ENCODE data around the gene ARHGAP42. TPM values are rescaled to one million over a fixed set of nuclear protein-coding genes. Genes with fewer than 3 reads are reported as not detected.

Gene ARHGAP42
- total RNA-seq, 3 donors from 2014 or later, result 14.6 to 26.7 (median 26.2) TPM

DNA sequence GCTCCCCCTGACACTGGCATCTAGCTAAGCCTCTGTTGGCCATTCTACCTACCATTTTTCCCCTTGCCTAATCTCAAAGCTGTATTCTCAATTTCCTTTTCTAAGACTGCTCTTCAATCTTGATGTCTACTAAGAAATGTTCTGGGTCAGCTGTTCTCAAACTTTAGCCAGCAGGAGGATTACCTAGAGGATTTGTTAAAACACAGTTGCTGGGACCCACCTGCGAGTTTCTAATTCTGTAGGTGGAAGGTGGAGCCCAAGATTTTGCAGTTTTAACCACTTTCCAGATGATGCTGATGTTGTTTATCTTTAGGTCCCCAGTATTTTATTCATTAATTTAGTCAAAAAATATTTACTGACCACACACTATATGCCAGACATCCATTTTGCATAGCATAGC, 9.3 kb upstream of the ARHGAP42 start:
- no peaks in the 10 kb centered on the region for H3K27me3 ChIP-seq
- no peaks in the 10 kb centered on the region for H3K4me1 ChIP-seq
- TF ChIP-seq, protein P1, sequence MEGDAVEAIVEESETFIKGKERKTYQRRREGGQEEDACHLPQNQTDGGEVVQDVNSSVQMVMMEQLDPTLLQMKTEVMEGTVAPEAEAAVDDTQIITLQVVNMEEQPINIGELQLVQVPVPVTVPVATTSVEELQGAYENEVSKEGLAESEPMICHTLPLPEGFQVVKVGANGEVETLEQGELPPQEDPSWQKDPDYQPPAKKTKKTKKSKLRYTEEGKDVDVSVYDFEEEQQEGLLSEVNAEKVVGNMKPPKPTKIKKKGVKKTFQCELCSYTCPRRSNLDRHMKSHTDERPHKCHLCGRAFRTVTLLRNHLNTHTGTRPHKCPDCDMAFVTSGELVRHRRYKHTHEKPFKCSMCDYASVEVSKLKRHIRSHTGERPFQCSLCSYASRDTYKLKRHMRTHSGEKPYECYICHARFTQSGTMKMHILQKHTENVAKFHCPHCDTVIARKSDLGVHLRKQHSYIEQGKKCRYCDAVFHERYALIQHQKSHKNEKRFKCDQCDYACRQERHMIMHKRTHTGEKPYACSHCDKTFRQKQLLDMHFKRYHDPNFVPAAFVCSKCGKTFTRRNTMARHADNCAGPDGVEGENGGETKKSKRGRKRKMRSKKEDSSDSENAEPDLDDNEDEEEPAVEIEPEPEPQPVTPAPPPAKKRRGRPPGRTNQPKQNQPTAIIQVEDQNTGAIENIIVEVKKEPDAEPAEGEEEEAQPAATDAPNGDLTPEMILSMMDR (IDR thresholded peaks at IDR 0.05), result no peak
- TF ChIP-seq POLR2A (IDR thresholded peaks at IDR 0.05) (no peak), POLR2AphosphoS5 (IDR thresholded peaks at IDR 0.05) (no peak)
- H3K36me3 ChIP-seq, result no peaks in the 10 kb centered on the region
- H3K4me3 ChIP-seq, result no peak overlapping the region
- no peak for DNase-seq (ENCODE audit: low spot score in 2 of 2)
- H3K27ac ChIP-seq, result no peak overlapping the region
- intact Hi-C loops (cut with DNase I; ENCODE audit: low total_unique reads), result no loop called here
- no peaks in the 10 kb centered on the region for H3K9me3 ChIP-seq

DNA sequence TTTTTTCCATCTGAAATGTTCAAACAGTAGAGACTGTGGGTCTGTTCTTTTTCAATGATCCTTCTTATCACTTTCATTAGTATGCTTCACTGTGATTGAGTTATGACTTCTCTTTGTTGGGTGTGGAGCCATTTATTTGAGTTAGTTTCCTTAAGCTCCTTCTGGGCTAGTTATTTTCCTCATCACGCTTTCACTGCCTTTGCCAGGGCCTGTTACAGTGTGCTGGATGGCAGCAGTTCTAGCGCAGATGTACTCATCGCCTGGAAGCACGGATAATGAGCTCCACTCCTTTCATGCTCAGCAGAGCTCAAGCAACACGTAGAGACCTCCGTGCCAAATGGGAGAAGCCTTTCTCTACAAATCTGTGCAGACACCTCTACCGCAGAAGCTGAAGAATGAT, 7.0 kb upstream of the ARHGAP42 start:
- no peak for DNase-seq (ENCODE audit: low spot score in 2 of 2)
- Histone ChIP-seq H3K4me1 (peaks cover 0 to 3% of the 10 kb centered on the region in 2 donors), H3K9me3 (no peaks in the 10 kb centered on the region), H3K4me3 (no peak overlapping the region), H3K27ac (no peak overlapping the region), H3K36me3 (no peaks in the 10 kb centered on the region), H3K27me3 (no peaks in the 10 kb centered on the region)
- intact Hi-C loops (cut with DNase I; ENCODE audit: low total_unique reads), result no loop called here
- TF ChIP-seq POLR2AphosphoS5 (IDR thresholded peaks at IDR 0.05), result no peak
- TF ChIP-seq, protein P1 (IDR thresholded peaks at IDR 0.05), result no peak
- no peak for TF ChIP-seq POLR2A (IDR thresholded peaks at IDR 0.05)

DNA sequence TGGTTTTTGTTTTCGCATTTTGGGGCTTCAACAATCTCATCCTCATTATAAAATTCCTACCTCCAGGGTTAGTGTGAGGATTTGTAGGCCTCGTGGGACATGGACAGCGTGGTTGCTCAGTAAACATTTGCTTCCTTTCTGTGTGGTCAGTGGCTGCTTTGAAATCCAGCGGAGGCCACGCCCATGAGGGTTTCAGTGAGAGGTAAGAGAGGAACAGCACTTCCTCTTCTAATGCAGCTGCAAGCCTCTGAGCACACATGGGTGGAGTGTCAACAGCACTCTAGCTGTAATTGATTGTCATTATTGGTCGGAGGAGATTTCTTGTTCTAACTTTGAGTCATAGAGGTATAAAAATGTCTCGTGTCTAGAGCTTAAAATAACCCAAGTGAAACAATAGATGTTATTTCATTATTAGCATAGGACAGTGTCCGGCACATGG, 6.0 kb upstream of the ARHGAP42 start:
- H3K27ac ChIP-seq, result no peak overlapping the region
- no peaks in the 10 kb centered on the region for H3K9me3 ChIP-seq
- TF ChIP-seq, protein P1 (IDR thresholded peaks at IDR 0.05), result no peak
- TF ChIP-seq POLR2A (IDR thresholded peaks at IDR 0.05), result no peak
- TF ChIP-seq POLR2AphosphoS5 (IDR thresholded peaks at IDR 0.05), result no peak
- no peak overlapping the region for H3K4me3 ChIP-seq
- H3K27me3 ChIP-seq, result no peaks in the 10 kb centered on the region
- intact Hi-C loops (cut with DNase I; ENCODE audit: low total_unique reads), result no loop called here
- peaks cover 0 to 3% of the 10 kb centered on the region in 2 donors for H3K4me1 ChIP-seq
- DNase-seq (ENCODE audit: low spot score in 2 of 2), result peak; percentile 67 to 75
- no peaks in the 10 kb centered on the region for H3K36me3 ChIP-seq

DNA sequence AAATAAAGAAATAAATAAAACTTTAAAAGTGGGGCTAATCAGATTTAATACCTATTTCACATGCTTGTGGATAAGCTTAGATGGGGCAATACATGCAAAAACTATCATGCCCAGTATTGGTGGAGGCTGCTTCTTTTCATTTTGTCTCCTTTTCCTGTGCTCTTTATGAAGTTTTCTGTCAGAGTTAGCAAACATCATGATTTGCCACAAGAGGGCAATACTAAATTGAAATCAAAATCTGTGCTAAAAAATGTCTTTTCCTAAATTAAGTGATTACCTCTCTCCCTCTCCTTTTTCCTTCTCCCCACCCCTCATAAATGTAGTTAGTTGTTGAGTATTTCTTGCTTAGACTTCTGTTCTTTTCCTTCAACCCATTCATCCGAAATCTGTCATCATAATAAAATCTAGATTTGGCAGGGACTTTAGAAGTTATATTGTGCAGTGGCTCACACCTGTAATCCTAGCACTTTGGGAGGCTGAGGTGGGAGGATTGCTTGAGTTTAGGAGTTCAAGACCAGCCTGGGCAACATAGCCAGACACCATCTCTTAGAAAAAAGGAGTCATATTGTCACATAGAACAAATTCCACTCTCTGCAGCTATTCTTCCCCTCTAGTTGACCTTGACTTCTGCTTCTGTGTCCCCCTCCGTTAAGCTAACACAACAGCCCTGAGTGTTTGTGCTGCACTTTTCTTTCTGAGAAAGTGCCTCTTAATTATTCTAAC, 4.7 kb upstream of the ARHGAP42 start:
- H3K27ac ChIP-seq, result no peak overlapping the region
- no peaks in the 10 kb centered on the region for H3K27me3 ChIP-seq
- no peaks in the 10 kb centered on the region for H3K9me3 ChIP-seq
- TF ChIP-seq POLR2AphosphoS5 (IDR thresholded peaks at IDR 0.05), result no peak
- TF ChIP-seq POLR2A (IDR thresholded peaks at IDR 0.05), result no peak
- TF ChIP-seq, protein P1 (IDR thresholded peaks at IDR 0.05), result peak in 2 of 3 donors; percentile 25 to 46
- intact Hi-C loops (cut with DNase I; ENCODE audit: low total_unique reads), result no loop called here
- no peaks in the 10 kb centered on the region for H3K36me3 ChIP-seq
- no peak for DNase-seq (ENCODE audit: low spot score in 2 of 2)
- no peak overlapping the region for H3K4me3 ChIP-seq
- peaks cover 0 to 3% of the 10 kb centered on the region in 2 donors for H3K4me1 ChIP-seq

DNA sequence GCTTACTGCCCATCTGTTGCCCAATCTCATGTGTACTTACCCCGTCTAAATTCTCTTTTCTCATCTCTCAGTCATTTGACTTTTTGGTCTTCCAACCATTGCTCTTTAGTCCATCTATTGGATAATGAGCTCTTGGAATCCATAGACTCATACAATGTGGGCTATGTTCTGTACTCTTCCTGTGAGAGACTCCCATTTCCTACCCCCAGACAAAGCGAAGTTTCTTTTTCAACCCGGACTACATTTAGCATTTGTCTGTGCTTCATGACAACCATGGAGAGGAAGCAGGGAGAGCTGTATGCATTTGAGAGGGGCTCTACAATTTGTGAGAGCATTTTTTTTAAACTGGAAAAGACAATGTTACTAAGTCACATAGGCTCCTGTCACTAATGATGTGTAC, 4.0 kb upstream of the ARHGAP42 start:
- no peaks in the 10 kb centered on the region for H3K27me3 ChIP-seq
- no peak for DNase-seq (ENCODE audit: low spot score in 2 of 2)
- no peaks in the 10 kb centered on the region for H3K36me3 ChIP-seq
- no peak overlapping the region for H3K27ac ChIP-seq
- peaks cover 0 to 3% of the 10 kb centered on the region in 2 donors for H3K4me1 ChIP-seq
- no peaks in the 10 kb centered on the region for H3K9me3 ChIP-seq
- no peak overlapping the region for H3K4me3 ChIP-seq
- TF ChIP-seq, protein P1 (IDR thresholded peaks at IDR 0.05), result no peak
- TF ChIP-seq POLR2A (IDR thresholded peaks at IDR 0.05) (no peak), POLR2AphosphoS5 (IDR thresholded peaks at IDR 0.05) (no peak)
- intact Hi-C loops (cut with DNase I; ENCODE audit: low total_unique reads), result no loop called here
